Measurements from ENCODE around the gene IARS1. TPM values are rescaled to one million over a fixed set of nuclear protein-coding genes. Genes with fewer than 3 reads are reported as not detected.

The IARS1 gene
- total and polyA plus RNA-seq, 2 of the 13 experiments (the other 11 are each of a cell fraction or from before 2014, with no cell fraction given), result 55.9 to 185 TPM

- TF ChIP-seq KIAA2018 (CRISPR knock-in tag; IDR thresholded peaks at IDR 0.05; ENCODE audit: borderline replicate concordance), result no peak
- no peak for TF ChIP-seq NFE2L2 (IDR thresholded peaks at IDR 0.05; ENCODE audit: low read length)
- no peak for TF ChIP-seq RBM22 (optimal IDR thresholded peaks at IDR 0.05; ENCODE audit: low read length)
- TF ChIP-seq ZBTB8A (CRISPR knock-in tag; IDR thresholded peaks at IDR 0.05; ENCODE audit: borderline replicate concordance, low read depth), result no peak
- TF ChIP-seq NR2F1 (CRISPR knock-in tag; IDR thresholded peaks at IDR 0.05), result no peak
These were observed 5.6 kb upstream of the IARS1 start (continued) for GRCh38 chr9:92299116-92299515.
